CD1c-positive myeloid dendritic cell (primary cell): ENCODE results near the gene RNF123.

Experiments used
- DNase-seq: peaks from one replicate; pipeline ENCODE4 v3.0.0-alpha.2; 2016; ENCODE audit errors: extremely low spot score

RNF123 gene

DNA sequence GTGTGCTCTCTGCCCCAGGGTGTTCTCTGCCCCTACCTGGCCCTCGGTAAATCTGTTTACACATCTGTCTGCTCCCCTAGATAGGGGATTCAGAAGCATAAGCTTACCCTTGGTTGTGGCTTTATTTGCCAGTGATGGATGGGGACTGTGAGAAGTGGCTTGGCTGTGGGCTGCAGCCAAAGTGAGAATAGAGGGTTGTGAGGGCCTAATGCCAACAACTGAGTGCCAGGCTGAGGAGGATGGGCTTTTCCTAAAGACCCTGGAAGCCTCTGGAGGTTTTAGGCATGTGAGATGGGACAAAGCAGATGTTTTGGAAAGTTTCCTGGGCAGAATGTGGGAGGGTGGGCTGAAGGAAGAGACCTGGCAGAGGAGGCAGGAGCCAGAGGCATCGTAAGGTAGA, 30.6 kb upstream of the RNF123 start:
- no peak for DNase-seq

DNA sequence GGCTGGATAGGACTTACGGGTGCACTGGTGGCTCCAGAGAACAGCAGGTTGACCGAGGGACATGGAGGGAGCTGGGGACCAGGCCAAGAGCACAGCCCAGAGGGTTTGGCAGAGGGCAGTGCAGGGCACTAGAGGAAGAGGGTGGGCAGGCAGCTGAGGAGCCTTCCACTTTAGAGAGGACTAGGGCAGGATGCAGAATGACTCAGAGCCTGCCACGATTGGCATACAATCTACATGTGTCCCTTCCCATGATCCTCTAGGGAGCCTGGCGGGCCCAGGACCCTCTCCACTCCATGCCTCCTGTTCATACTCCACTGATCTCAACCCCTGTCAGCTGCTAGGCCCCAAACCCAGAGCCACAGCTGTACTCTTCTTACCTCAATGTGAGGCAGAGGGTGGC, 29.6 kb upstream of the RNF123 start:
- no peak for DNase-seq

DNA sequence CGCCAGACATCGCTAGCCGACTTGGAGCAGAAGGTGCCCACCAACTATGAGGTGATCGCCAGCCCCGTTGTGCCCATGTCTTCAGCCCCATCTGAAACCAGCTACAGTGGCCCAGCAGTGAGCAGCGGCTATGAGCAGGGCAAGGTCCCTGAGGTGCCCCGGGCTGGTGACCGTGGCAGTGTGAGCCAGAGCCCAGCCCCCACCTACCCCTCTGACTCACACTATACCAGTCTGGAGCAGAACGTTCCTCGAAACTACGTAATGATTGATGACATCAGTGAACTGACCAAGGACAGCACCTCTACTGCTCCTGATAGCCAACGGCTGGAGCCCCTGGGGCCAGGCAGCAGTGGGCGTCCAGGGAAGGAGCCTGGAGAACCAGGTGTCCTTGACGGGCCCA, 28.1 kb upstream of the RNF123 start:
- DNase-seq, result no peak

DNA sequence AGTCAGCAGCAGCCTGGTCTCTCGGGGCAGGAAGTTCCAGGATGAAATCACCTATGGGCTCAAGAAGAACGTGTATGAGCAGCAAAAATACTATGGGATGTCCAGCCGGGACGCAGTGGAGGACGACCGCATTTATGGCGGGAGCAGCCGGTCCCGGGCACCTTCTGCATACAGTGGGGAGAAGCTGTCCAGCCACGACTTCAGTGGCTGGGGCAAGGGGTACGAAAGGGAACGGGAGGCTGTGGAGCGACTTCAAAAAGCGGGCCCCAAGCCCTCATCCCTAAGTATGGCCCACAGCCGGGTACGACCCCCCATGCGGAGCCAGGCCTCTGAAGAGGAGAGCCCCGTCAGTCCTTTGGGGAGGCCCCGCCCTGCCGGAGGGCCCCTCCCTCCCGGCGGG, 27.3 kb upstream of the RNF123 start:
- DNase-seq, result no peak

DNA sequence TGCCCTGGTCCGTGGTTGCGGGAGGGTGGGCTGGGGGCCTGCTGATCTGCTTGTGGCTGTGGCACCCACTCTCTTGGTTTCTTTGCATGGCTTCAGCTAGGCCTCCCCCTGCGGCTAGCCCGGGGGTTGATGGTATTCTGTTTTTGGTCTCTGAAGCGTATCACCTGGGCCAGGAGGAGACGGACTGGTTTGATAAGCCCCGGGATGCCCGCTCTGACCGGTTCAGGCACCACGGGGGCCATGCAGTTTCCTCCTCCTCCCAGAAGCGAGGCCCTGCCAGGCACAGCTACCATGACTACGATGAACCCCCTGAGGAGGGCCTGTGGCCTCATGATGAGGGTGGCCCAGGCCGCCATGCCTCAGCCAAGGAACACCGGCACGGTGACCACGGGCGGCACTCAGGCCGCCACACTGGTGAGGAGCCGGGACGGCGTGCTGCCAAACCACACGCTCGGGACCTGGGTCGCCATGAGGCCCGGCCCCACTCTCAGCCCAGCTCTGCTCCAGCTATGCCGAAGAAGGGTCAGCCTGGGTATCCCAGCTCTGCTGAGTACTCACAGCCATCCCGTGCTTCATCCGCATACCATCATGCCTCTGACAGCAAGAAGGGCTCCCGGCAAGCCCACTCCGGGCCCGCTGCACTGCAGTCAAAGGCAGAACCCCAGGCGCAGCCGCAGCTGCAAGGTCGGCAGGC, 26.5 kb upstream of the RNF123 start:
- DNase-seq, result no peak

DNA sequence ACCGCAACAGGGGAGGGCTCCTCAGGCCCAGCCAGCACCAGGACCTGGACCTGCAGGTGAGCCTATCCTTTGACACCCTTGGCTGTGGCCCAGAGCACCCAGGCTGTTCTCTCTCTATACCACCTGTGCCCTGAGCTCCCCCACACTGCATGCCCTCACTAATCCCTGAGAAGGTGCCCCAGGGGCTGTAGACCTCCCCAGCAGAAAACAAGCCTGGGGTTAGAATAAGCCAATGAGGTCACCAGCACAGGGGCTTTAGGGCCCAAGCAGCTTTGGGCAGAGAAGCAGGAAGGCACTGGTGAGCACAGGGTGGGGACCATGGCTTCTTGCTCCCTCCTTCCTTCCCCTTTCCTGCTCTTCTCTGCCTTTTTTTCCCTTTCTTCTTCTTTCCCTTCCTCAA, 25.5 kb upstream of the RNF123 start:
- DNase-seq, result no peak

DNA sequence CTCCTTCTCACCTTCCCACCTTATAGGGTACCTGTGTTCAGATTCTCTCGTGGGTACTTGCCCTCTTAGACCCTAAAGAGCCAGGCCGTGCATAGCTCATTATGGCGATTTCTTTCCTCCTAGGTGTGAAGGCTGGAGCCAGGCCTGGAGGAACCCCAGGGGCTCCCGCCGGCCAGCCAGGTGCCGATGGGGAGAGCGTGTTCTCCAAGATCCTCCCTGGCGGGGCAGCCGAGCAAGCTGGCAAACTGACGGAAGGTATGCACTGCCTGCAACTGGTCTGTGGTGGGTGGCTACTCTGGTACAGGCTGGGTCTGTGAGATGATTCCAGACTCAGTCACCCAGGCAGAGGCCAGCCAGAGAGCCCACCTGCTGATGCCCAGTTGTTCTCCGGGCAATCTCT, 25.1 kb upstream of the RNF123 start:
- no peak for DNase-seq

DNA sequence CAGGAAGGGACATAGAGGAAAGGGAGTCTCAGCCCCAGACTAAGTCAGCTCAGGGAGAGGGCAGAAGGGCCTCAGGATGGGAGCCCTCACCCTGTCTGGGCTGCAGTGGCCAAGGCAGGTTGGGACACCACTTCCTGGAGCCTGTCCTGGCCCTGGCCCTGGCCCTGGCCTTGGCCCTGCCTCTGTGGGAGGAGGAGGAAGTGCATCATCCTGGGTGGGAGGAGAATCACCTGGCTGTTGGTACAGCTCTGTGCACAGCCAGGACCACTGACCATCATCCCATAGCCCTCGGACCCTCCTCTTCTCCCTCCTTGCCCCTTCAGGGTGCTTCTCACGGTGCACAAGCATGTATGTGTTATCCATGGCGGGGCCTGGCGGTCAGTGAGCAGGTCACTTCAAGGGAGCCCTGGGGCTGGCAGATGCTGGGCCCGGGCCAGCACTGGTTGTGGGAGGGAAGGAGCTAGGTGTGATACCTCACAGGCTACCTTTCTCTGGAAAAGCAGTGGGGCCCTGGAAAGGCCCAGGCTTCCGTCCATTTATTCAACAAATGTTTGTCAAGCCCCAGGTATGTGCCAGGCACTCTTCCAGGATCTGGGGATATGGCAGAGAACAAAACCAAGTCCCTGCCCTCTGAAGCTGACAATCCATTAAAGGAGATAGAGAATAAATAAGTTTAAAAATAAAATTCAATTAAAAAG, 23.4 kb upstream of the RNF123 start:
- no peak for DNase-seq

DNA sequence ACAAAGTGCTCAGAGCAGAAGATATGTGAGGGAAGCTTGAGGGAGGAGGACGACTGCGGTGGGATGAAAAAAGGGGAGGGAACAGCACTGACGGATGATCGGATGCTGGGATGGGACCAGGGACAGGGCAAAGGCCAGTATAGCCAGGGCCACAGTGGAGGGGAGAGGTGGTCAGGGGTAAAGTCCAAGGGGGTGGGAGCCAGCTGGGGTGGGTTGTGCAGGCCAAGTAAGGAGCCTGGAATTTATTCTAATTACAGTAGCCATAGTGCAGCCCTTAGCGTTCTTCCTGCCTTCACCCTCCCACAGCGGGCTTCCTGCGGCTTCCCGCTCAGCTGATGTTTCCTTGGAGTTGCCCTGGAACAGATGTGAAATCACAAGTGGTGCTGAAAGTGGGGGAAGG, 22.8 kb upstream of the RNF123 start:
- no peak for DNase-seq

DNA sequence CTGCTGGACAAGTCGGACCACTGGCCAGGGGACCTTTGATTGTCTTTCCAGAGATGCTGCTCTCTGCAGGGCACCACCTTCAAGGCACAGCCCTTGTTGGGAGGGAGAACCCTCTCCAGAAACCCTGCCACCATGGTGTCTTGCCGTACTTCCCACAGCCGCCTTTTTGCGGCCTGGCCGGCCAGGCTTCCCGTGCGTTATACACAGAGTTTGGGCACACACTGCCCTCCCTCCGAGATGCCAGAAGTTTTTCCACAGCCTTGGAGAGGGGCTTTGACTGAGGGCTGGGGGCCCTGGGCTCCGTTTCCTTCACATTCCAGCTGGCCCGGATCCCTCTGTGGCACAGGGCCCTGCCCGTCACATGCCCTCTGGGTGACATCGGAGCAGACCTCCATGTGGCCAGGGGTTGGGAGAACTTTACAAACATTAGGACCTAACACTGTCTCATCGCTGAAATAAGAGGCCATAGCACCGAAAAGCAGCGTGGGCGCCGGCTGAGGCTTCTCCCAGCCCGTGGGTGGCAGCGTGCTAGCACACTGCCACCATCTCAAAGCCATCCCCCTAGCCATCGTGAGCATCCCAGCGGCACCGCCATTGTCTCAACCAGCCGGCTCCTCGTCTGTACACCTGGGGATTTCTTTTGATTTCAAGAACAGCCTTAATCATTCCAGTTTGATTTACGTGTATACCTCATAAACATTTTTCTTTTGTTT, 21.5 kb upstream of the RNF123 start:
- DNase-seq, result no peak

DNA sequence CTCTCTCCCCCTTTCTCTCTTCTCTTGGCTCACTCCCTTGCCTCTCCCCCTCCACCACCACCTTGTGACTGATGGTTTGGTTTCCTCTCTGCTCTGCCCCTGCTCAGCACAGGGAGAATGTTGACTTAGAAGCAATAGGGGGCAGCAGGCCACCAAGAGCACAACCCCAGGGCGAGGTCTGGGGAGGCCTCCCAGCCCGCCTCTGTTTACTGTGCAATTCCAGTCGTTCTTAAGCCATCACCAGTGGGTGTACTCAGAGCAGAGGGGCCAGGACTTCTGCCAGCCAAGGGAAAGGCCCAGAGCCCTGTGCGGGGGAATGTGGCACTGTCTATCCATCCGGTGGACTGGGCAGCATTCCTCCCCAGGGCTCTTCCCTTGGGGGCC, 21.0 kb upstream of the RNF123 start:
- no peak for DNase-seq

DNA sequence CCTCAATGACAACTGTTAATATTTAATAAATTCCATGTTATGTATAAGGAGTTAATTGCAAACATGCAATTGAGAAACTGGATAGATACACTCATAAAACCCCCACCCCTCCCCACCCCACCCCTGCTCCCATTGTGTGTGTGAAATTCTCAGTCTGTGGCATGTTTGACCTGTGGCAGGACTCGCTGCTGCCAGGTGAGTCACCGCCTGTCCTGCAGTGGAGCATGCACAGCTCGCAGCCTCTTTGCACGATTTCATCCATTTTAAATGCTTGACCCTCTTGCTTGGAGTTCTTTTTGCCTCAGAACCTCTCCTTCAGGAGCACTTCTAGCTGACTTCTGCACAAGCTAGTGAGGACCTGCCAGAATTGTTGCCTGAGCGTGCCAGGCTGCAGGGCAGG, 20.5 kb upstream of the RNF123 start:
- DNase-seq, result no peak

DNA sequence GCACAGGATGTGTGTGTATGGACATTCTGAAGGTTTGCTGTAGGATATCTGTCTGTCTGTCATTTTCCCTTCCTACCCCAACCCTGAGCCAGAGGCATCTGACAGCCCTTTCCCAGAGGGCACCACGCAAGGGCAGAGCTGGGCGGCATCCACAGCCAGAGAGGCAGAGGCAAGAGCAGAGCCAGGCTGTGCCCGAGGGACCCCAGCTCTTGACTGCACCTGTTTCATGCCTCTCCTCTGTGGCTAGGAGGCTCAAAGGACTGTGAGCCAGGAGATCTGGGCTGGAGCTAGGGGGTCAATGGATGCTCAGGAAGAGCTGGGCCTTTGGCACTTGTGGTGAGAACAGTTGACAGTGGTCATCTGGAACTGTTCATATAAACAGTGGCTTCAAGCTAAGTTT, 20.0 kb upstream of the RNF123 start:
- no peak for DNase-seq

DNA sequence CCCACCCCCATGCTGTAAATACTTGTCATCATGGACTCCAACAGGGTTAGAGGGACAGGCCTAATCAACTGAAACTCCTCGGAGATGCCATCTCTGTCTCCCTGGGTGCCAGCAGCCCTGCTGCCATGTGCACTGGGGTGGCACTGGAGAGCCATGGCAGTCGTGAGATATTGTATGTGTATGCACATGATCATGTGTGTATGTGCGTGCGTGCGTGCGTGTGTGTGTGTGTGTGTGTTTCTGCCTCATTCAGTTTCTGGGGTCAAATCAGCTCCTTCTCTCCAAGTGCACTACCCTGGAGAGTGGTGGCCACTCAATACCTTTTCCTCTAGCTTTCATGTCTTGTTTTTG, 18.4 kb upstream of the RNF123 start:
- no peak for DNase-seq

DNA sequence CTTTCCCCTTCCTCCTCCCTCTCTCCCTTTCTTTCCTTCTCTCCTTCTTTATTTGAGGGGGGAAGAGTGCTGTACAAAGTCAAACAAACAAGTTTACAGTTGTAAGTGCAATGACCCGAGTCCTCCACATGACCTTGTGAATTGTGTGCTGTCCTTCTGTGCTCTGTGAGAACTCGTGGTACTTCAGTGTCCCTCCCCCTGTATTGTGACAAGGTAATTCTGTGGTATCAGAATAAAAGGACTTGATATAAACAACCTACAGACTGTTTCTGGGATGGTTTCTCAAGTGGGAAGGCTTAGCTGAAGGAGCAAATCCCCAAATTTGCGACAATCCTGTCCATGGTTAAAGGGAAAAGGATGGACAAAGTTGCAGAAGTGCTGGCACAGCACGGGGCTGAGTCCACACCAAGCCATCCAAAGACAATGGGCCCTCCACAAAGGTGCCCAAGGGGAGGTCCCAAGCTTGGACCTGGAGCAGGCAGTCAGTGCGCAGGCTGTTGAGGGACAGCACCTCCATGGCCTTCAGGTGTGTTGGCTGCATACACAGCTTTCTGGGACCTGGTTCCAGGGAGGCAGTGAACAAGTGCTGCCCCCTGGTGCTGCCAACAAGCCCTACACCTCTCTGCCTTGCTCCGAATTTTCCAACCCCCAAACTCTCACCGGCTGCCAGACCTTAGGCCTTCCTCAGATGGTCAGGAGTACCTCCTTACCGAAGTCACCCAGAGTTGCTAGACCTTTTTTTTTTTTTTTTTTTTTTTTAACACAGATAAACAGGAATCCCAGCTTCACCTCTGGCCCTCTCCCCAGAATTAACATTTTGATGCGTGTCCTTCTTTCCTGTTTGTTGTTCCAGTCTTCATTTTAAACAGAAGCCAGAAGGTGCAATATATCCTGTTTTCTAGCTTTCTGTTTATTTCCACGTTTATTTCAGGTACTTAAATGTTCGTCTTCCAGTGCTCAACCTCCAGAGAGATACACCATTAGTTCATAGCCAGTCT, 17.8 kb upstream of the RNF123 start:
- peak; percentile 71 for DNase-seq

DNA sequence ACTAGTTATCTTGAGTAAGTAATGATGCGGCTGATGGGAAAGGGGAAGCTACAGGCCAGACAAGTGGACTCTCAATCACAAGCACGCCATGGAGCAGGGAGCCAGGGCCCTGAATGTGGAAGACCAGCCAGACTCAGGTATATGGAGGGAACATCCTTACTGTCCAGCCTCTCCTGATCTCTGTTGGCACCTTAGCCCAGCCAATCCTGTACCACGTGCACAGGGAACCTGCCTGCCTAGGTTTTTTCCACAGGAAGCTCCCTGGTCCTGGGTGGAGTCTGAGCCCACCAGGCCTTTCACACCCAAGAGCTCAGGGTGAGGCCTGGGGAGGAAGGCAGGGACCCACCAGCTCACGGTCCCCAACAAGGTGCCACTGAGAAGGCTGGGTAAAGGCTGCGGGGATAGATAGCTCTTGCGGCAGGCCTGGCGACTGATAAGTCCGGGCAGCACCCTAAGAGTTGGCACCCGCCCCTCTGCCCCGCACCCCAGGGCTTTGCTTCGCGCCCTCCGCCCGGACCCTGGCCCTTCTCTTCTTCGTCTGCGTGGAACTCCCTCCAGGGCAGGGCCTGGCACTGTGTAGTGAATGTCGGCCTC, 16.1 kb upstream of the RNF123 start:
- DNase-seq, result peak; percentile 45

DNA sequence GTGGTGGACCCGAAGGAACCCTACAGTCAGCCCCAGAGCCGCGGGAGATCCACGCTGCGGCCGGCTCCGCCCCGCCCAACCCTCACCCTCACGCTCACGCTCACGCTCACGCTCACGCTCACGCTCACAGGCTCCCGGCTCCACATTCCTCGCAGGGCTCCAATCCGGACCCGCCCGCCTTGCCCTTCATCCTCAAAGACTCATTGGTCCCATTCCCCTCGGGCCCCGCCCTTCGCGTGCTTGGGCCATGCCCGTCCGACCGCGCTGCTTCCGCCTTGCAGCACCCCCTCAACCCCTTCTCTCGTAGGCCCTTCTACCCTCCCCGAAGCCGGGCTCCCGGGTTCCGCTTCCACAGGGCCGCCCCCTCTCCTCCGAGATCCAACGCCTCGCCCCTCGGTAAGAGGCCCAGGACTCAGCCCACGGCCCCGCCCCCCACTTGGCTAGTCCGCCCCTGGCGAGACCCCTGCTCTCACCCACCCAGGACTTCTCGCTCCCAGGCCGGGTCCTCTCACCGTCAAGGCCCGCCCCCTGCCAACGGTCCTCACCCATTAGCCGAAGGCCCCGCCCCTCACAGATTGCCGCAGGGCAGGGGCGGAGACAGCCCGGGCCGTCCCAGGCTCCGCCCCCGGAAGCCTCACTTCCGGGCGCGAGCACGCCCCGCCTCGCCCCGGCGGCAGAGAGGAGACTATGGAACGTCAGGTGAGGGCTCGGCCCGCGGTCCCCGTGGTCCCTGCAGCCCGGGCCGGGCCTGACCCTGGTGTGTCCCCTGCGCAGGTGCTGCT, 15.5 kb upstream of the RNF123 start, which contains the start of gene APEH:
TSS of gene APEH (plus strand) at position 637 of the 782 bp plus-strand sequence. CDS start at position 688, 51 bp downstream.
- peak; percentile 98 for DNase-seq

DNA sequence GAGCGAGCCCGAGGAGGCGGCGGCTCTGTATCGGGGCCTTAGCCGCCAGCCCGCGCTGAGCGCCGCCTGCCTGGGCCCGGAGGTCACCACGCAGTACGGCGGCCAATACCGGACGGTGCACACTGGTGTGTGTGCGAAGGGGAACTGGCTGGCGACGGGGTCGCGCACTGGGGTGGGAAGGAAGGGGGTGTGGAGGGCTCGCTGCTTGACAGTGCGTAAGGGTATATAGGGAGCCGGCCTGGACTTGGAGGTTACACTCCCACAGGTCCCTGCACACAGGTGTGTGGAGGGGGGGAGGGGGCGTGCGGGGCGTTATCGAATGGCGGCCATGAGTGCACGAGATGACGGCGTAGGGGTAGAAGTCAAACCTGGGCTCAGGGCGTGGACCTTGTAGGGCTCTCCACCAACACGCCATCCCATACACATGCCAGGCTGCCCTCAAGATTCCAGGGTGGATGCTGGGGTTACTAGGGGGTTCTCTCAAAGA, 14.8 kb upstream of the RNF123 start:
- DNase-seq, result no peak

DNA sequence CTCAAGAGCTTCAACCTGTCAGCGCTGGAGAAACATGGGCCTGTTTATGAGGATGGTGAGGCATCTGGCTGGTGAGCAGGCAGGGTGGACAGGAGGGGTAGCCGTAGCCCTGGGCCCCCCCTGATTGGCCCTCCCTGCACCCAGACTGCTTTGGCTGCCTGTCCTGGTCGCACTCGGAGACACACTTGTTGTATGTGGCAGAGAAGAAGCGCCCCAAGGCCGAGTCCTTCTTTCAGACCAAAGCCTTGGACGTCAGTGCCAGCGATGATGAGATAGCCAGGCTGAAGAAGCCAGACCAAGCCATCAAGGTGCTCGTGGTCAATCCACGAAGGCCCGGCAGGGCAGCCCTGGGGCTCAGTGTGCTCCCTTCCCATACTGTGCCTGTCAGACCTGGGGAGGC, 13.4 kb upstream of the RNF123 start:
- DNase-seq, result no peak

DNA sequence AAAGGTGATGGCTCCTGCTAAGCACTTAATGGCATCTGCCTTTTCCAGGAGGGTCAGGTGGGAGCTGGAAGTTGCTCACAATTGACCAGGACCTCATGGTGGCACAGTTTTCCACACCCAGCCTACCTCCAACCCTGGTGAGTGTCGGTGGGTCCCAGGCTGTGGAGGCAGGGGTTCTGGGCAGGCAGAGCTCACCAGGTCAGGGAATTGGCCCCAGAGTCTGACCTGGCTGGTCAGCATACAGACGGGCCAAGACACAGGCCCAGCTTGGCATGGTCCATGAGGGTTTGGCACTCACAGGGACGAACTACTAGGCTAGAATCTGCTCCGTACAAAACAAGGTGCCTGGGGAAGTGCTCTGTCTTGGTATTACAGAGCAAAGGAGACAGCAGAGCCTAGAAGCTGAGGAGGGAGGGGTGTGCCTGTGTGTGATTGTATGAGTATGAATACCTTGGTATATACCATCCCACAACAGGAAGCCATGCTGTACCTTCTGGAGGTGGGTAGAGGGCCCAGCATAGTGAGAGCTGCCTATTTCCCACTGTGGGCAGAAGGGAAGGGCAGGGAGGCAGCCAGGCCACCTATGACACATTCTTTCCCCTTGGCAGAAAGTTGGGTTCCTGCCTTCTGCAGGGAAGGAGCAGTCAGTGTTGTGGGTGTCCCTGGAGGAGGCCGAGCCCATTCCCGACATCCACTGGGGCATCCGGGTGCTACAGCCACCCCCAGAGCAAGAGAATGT, 8.7 kb upstream of the RNF123 start:
- no peak for DNase-seq
